Heart left ventricle (tissue), 13 donors: ENCODE data around the gene SLC35D1.

Source experiments
- POLR2A ChIP-seq, 2 donors: fragments of 450-650 bp; IDR thresholded peaks; one replicate each; pipeline ENCODE4 v1.6.1; 2017; ENCODE audit warnings: antibody characterized with exemption in 2 of 2, mild to moderate bottlenecking in 2 of 2, moderate library complexity in 2 of 2
- TF ChIP-seq, protein P1 (sequence below), 12 donors: fragments of 200-600 bp; sonication (generic) in 4 of 12; IDR thresholded peaks; one replicate each; pipeline versions ENCODE4 v1.5.0 to v1.8.0; 2018 to 2022; ENCODE audit warnings: antibody characterized with exemption in 12 of 12, mild to moderate bottlenecking in 5 of 12
- donor health status: ischemic (EF 13 %, LVEDD 7.1; RV severe dilation, severe dysfunction).
- donor health status: DM: no; HTN: yes; CAD: no.
- donor health status: DM: no; HTN: no; CAD: no.
- donor health status: ischemic (EF 25% LVEDD 6.9; RV normal size, moderate dysfunction).
- donor health status: ischemic (EF 25% LVEDD 5.7; RV mildly dilated, moderate dysfunction).
- donor health status: ischemic (EF 35%, LVEDD 5.7; RV mildly dilated, moderate dysfunction).
- donor health status: nonischemic (EF 11% LVEDD 7.7; RV severe dilation, severe dysfunction).
- donor health status: DM: yes; HTN: yes; CAD: no.
- donor health status: PGD.
- donor health status: ischemic (EF 29% LVEDD 5.4; RV normal size, mild dysfunction).
- donor health status: nonischemic (EF 23%, LVEDD 6.1; RV moderate dilation, normal function).

- TF ChIP-seq, protein P1, sequence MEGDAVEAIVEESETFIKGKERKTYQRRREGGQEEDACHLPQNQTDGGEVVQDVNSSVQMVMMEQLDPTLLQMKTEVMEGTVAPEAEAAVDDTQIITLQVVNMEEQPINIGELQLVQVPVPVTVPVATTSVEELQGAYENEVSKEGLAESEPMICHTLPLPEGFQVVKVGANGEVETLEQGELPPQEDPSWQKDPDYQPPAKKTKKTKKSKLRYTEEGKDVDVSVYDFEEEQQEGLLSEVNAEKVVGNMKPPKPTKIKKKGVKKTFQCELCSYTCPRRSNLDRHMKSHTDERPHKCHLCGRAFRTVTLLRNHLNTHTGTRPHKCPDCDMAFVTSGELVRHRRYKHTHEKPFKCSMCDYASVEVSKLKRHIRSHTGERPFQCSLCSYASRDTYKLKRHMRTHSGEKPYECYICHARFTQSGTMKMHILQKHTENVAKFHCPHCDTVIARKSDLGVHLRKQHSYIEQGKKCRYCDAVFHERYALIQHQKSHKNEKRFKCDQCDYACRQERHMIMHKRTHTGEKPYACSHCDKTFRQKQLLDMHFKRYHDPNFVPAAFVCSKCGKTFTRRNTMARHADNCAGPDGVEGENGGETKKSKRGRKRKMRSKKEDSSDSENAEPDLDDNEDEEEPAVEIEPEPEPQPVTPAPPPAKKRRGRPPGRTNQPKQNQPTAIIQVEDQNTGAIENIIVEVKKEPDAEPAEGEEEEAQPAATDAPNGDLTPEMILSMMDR (IDR thresholded peaks at IDR 0.05) = no peak
- TF ChIP-seq POLR2A (IDR thresholded peaks at IDR 0.05) = no peak
Measured at GRCh38 chr1:67051196-67051595, 2.8 kb downstream of the SLC35D1 start.
